Tongue (tissue), 2 donors: ENCODE data around the gene F13B. TPM values are rescaled to one million over a fixed set of nuclear protein-coding genes. Genes with fewer than 3 reads are reported as not detected.
"Not testable (repeated sequence)": the region's sequence is repeated elsewhere in the genome, so short reads cannot be mapped to it uniquely, and the experiment has no call there.

Experiments
- DNase-seq: peaks from one replicate; pipeline ENCODE4 v3.0.0-alpha.2; 2015
- total RNA-seq: library from RNA; depleted of rRNA; stranded (reverse); fragments of >200 nt; gene quantifications from one replicate; pipeline ENCODE4 v1.2.3, GENCODE V29; 2014

Gene F13B
- total RNA-seq, 1 donor from 2014 or later: not detected

GRCh38 chr1:197042676-197043341 is 24.3 kb downstream of the F13B start:
- DNase-seq: peak; percentile 30

GRCh38 chr1:197041486-197042353 is 25.3 kb downstream of the F13B start:
- no peak for DNase-seq

GRCh38 chr1:197036861-197037260 is 30.2 kb downstream of the F13B start:
- no peak for DNase-seq

- DNase-seq: not testable (repeated sequence)
These were observed 32.3 kb downstream of the F13B start for GRCh38 chr1:197034631-197035339.

GRCh38 chr1:197029749-197030148 is 37.3 kb downstream of the F13B start:
- DNase-seq: no peak

GRCh38 chr1:197027359-197027758 is 39.7 kb downstream of the F13B start:
- DNase-seq: no peak

DNA sequence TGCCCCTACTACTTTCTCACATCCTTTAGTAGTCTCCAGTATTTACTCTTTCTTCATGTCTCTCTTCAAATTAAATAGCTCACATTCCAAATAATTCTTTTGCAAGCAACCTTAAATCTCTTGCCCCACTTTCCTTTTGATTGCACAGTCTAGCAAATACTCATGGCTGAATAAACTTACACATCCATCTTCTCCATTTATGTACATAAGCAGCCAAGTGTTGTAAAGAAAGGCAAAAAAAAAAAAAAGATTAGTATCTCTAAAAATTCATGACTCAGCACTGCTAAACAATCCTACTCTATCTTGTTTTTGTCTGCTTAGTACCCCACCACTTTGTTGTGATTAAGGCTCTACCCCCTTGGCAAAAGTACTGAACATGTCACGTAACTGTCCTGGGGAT is 42.6 kb downstream of the F13B start:
- DNase-seq: peak; percentile 3

GRCh38 chr1:197021716-197022115 is 45.3 kb downstream of the F13B start:
- DNase-seq: no peak

GRCh38 chr1:197017558-197018146 is 49.4 kb downstream of the F13B start:
- peak; percentile 11 for DNase-seq

DNA sequence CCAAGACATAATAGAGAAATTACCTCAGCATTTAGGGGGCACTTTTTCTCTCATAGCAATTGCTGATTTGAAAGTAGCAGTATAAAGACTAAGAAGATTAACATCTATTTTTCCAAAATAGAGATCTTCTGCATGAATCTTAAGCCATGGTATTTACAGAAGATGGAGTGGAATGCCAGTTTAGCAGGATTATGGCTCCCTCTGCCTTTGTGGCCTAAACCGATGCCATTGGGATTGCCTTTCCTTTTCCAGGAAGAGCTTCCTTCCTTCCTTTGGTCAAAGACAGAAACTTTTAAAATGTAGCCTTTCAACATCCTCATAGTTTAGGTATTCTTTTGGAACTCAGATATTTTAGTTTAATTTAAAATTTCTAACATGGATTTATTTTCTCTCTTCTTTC is 50.3 kb downstream of the F13B start:
- DNase-seq: no peak

GRCh38 chr1:197013234-197013633 is 53.8 kb downstream of the F13B start:
- DNase-seq: no peak

- no peak for DNase-seq
These were observed 55.4 kb downstream of the F13B start for GRCh38 chr1:197011614-197012013.

DNA sequence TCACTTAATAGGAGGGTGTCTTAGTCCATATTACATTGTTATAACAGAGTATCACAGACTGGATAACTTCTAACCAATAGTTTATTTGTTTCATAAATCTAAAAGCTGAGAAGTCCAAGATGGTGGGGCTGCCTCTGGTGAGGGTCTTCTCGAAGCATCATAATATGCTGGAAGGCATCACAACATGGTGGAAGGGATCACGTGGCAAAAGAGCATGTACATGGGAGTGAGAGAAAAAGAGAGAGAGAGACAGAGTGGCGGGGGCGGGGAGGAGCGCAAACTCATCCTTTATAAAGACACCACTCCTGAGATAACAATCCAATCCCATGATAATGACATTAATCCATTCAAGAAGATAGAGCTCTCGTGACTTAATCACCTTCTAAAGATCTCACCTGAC is 58.2 kb downstream of the F13B start:
- DNase-seq: no peak

DNA sequence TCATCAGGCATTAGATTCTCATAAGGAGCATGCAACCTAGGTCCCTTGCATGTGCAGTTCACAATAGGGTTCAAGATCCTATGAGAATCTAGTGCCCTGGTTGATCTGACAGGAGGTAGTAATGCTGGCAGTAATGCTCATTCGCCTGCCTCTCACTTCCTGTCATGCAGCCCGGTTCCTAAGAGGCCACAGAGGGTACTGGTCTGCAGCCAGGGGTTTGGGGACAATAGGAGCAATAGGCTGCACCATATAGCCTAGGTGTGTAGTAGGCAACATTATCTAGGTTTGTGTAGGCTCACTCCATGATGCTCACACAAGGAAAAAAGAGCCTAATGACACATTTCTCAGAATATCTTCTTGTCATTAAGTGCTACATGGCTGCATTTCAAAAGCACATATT is 63.9 kb downstream of the F13B start:
- no peak for DNase-seq

DNA sequence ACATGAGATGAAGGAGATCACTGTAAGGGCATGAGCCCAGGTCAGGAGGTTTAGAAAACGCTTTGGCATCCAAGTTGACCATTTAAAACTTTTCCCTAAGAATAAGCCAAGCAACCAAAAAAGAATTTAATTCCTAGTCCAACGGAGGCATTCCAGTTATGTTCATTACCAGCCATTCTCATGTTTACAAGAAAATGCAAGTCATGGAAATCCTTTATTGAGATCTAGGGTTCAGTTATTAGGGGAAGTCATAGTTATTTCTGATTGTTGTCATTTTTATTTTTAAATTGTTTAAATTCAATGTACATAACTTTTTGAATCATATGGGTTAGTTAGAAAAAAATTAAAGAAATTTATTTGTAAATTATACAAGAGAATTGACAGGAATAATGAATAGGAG is 65.2 kb downstream of the F13B start:
- DNase-seq: no peak

DNA sequence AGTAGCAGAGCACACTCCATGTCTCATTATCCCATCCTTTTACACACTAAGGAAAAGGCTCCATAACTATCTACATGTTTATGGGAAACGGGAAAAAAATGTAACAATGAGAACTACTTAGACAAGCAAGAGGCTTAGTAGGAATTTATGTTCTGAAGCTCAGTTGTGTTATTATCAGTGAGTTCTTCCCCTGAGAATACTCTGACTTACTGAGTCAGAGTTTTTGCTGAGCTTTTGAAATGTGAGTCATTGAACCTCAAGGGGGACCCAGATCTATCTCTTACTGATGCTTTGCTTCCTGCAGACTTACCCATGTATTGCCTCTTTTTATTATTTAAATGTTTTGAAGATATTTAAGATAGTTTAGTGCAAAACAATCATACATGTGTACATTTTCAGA is 69.6 kb downstream of the F13B start:
- no peak for DNase-seq

DNA sequence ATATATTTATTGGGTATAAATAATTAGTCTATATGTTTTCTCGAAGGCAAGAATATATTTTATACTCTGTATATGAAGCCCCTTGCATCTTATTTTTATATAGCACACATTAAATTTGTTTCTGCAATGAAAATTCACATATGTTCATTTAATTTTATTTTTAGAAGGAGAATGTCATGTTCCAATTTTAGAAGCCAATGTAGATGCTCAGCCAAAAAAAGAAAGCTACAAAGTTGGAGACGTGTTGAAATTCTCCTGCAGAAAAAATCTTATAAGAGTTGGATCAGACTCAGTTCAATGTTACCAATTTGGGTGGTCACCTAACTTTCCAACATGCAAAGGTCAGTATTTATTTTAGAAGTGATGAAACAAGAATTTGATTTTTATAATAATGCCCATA is 73.1 kb downstream of the F13B start:
- DNase-seq: no peak

DNA sequence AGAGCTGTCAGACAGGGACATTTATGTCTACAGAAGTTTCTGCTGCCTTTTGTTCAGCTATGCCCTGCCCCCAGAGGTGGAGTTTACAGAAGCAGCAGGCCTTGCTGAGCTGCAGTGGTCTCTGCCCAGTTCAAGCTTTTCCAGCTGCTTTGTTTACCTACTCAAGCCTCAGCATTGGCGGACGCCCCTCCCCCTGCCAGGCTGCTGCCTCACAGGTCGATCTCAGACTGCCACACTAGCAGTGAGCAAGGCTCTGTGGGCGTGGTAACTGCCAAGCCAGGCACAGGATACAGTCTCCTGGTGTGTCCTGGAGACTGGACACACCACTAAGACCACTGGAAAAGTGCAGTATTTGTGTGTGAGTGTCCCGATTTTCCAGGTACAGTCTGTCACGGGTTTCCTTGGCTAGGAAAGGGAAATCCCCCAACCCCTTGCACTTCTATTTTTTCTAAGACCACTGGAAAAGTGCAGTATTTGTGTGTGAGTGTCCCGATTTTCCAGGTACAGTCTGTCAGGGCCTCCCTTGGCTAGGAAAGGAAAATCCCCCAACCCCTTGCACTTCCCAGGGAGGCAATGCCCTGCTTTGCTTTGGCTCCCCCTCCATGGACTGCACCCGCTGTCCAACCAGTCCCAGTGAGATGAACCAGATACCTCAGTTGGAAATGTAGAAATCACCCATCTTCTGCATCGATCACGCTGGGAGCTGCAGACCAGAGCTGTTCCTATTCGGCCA is 75.0 kb downstream of the F13B start:
- DNase-seq: peak; percentile 5
